Breast epithelium (tissue), 4 donors: ENCODE results near the gene RABIF. TPM values are rescaled to one million over a fixed set of nuclear protein-coding genes. Genes with fewer than 3 reads are reported as not detected.
"Not testable (repeated sequence)": the region's sequence is repeated elsewhere in the genome, so short reads cannot be mapped to it uniquely, and the experiment has no call there.

Source experiments
- DNase-seq, 2 donors: peaks; one replicate each; pipeline ENCODE4 v3.0.0-alpha.2; 2019; ENCODE audit warnings: low spot score in 2 of 2
- H3K27ac ChIP-seq, 2 donors: fragments of 200-600 bp; sonication (generic) in 1 of 2; one replicate each; pipeline ENCODE4 v1.5.1; 2016 to 2019; ENCODE audit warnings: mild to moderate bottlenecking in 1 of 2
- H3K27me3 ChIP-seq, 2 donors: fragments of 200-600 bp; sonication (generic) in 1 of 2; one replicate each; pipeline versions ENCODE4 v1.5.1 to v1.6.0; 2017 to 2019; ENCODE audit warnings: control low read depth in 1 of 2, mild to moderate bottlenecking in 1 of 2
- H3K36me3 ChIP-seq: fragments of 200-600 bp; one replicate; pipeline ENCODE4 v1.5.1; 2019
- H3K4me1 ChIP-seq, 2 donors: fragments of 200-600 bp; sonication (generic); one replicate each; pipeline ENCODE4 v1.5.1; 2016 to 2019; ENCODE audit warnings: control low read depth in 1 of 2
- H3K4me3 ChIP-seq, 3 donors: fragments of 200-600 bp; sonication (generic); 1 replicate in 2 of 3; 2 replicates in 1 of 3; pipeline ENCODE4 v1.5.1; 2016 to 2019; ENCODE audit warnings: mild to moderate bottlenecking in 3 of 3, moderate library complexity in 2 of 3
- H3K9me3 ChIP-seq, 2 donors: fragments of 200-600 bp; sonication (generic) in 1 of 2; one replicate each; pipeline ENCODE4 v1.5.1; 2016 to 2019; ENCODE audit warnings: control low read depth in 1 of 2
- POLR2A ChIP-seq: fragments of 450-650 bp; IDR thresholded peaks from one replicate; pipeline ENCODE4 v1.6.1; 2016; ENCODE audit warnings: antibody characterized with exemption, mild to moderate bottlenecking, moderate library complexity
- POLR2AphosphoS5 ChIP-seq, 3 donors: sonication (generic); formaldehyde crosslinking; IDR thresholded peaks; one replicate each; pipeline ENCODE4 v1.6.1; 2017; ENCODE audit warnings: antibody characterized with exemption in 3 of 3
- intact Hi-C: fragments of 100-400 bp; cut with DNase I; formaldehyde crosslinking; loops from one replicate; pipeline ENCODE4 v1.15.1; 2023; ENCODE audit warnings: low total_unique reads
- total RNA-seq, 3 donors: library from RNA; depleted of rRNA; stranded (reverse); fragments of >200 nt; gene quantifications; one replicate each; pipeline ENCODE4 v1.1.0, GENCODE V29; 2016
- TF ChIP-seq, protein P1 (sequence below), 3 donors: fragments of 450-650 bp; IDR thresholded peaks; one replicate each; pipeline ENCODE4 v1.5.1; 2016 to 2017; ENCODE audit warnings: antibody characterized with exemption in 3 of 3, mild to moderate bottlenecking in 3 of 3, moderate library complexity in 3 of 3

The RABIF gene
- total RNA-seq = 1 to 10 TPM; 4.8 to 6.9 (median 5.6) TPM

DNA sequence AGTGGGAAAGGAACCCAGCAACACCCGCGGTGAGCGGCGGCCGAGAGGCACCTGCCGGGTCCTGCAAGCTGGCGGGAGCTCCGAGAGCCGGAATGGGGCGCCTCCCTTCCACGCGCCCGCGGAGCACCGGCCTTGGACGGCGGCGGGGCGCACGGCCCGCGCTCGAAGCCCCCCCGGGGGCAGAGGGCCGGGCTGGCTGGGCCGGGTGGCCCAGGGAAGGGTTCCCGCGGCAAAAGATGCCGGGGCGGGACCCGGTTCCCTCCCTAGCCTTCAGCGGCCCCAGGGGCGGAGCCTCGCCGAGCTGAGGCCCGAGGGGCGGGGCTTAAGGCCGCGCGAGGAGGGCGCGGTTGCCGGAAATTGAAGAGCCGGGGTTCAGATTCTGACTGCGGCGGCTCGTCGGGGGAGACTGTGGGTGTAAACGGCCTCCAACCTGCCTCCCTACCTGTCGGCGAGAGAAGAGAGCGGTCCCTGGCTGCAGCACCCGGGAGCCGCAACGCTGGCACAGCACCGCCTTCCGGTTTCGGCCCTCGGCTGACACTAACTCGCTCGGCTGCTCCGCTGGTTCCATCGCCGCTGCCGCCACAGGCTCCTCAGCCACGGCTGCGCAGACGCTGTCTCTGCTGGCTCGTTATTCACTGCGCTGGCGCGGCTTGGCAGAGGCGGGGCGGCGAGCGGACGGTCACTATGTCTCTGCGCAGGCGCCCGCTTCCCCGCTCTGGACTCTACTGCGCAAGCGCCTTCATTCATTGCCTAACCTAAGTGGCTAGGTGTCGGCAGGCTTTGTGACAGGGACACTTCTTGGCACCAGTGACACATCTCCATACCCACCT, at the start of gene RABIF:
Gene RABIF (minus strand): TSS at position 619 of the 830 bp plus-strand sequence. CDS start 51 bp downstream, at position 568.
- DNase-seq = peak; percentile 94 to 96
- no peaks in the 10 kb centered on the region for H3K27me3 ChIP-seq
- H3K36me3 ChIP-seq = no peaks in the 10 kb centered on the region
- intact Hi-C loops = no loop called here
- H3K4me3 ChIP-seq = peak within 1 kb of the TSS; percentile 83 to 91 (median 87)
- H3K27ac ChIP-seq = peak within 1 kb of the TSS; percentile 93 to 94
- no peaks in the 10 kb centered on the region for H3K4me1 ChIP-seq
- TF ChIP-seq, protein P1, sequence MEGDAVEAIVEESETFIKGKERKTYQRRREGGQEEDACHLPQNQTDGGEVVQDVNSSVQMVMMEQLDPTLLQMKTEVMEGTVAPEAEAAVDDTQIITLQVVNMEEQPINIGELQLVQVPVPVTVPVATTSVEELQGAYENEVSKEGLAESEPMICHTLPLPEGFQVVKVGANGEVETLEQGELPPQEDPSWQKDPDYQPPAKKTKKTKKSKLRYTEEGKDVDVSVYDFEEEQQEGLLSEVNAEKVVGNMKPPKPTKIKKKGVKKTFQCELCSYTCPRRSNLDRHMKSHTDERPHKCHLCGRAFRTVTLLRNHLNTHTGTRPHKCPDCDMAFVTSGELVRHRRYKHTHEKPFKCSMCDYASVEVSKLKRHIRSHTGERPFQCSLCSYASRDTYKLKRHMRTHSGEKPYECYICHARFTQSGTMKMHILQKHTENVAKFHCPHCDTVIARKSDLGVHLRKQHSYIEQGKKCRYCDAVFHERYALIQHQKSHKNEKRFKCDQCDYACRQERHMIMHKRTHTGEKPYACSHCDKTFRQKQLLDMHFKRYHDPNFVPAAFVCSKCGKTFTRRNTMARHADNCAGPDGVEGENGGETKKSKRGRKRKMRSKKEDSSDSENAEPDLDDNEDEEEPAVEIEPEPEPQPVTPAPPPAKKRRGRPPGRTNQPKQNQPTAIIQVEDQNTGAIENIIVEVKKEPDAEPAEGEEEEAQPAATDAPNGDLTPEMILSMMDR (IDR thresholded peaks at IDR 0.05) = no peak
- peak; percentile 72 for TF ChIP-seq POLR2A
- peak; percentile 77 to 85 (median 84) for TF ChIP-seq POLR2AphosphoS5 (IDR thresholded peaks at IDR 0.05)
- no peaks in the 10 kb centered on the region for H3K9me3 ChIP-seq

GRCh38 chr1:202938287-202938925, 49.5 kb upstream of the RABIF start:
- intact Hi-C loops = no loop called here
- H3K4me3 ChIP-seq = no peak overlapping the region
- H3K27ac ChIP-seq = no peak overlapping the region
- H3K9me3 ChIP-seq = no peaks in the 10 kb centered on the region
- H3K36me3 ChIP-seq = peaks cover 13% of the 10 kb centered on the region
- H3K27me3 ChIP-seq = no peaks in the 10 kb centered on the region
- no peak for TF ChIP-seq POLR2AphosphoS5 (IDR thresholded peaks at IDR 0.05)
- TF ChIP-seq, protein P1 (IDR thresholded peaks at IDR 0.05) = no peak
- no peak for TF ChIP-seq POLR2A
- no peak for DNase-seq
- no peaks in the 10 kb centered on the region for H3K4me1 ChIP-seq

GRCh38 chr1:202936409-202936808, 47.5 kb upstream of the RABIF start:
- H3K27me3 ChIP-seq, DNase-seq, H3K9me3 ChIP-seq, H3K27ac ChIP-seq, H3K4me1 ChIP-seq, H3K4me3 ChIP-seq, H3K36me3 ChIP-seq, intact Hi-C loops: not testable (repeated sequence)

- Histone ChIP-seq H3K4me3 (no peak overlapping the region), H3K36me3 (peaks cover under 1% of the 10 kb centered on the region), H3K4me1 (no peaks in the 10 kb centered on the region), H3K27me3 (no peaks in the 10 kb centered on the region), H3K27ac (no peak overlapping the region), H3K9me3 (no peaks in the 10 kb centered on the region)
- TF ChIP-seq POLR2AphosphoS5 (IDR thresholded peaks at IDR 0.05) (no peak), POLR2A (no peak)
- TF ChIP-seq, protein P1 (IDR thresholded peaks at IDR 0.05) = no peak
- intact Hi-C loops = no loop called here
- no peak for DNase-seq
Observed at GRCh38 chr1:202935844-202936243, 46.9 kb upstream of the RABIF start.

DNA sequence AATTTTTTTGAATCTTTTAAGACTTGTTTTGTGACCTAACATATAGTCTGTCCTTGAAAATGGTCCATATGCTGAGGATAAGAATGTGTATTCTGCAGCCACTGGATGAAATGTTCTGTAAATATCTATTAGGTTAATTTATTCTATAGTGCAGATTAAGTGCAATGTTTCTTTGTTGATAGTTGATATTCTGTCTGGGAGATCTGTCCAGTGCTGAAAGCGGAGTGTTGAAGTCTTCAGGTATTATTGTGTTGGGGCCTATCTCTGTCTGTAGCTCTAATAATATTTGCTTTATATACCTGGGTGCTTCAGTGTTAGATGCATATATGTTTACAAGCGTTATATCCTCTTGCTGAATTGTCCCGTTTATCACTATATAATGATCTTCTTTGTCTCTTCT, 45.8 kb upstream of the RABIF start:
- Histone ChIP-seq H3K27ac (no peak overlapping the region), H3K9me3 (no peaks in the 10 kb centered on the region), H3K27me3 (no peaks in the 10 kb centered on the region), H3K4me1 (no peaks in the 10 kb centered on the region), H3K36me3 (no peaks in the 10 kb centered on the region), H3K4me3 (no peak overlapping the region)
- TF ChIP-seq, protein P1 (IDR thresholded peaks at IDR 0.05) = no peak
- no peak for TF ChIP-seq POLR2A
- TF ChIP-seq POLR2AphosphoS5 (IDR thresholded peaks at IDR 0.05) = no peak
- DNase-seq = no peak
- intact Hi-C loops = no loop called here
